Measurements from ENCODE around the gene ADAM29. TPM values are rescaled to one million over a fixed set of nuclear protein-coding genes. Genes with fewer than 3 reads are reported as not detected.
"Not testable (repeated sequence)": the region's sequence is repeated elsewhere in the genome, so short reads cannot be mapped to it uniquely, and the experiment has no call there.

Gene ADAM29
- not detected in 2 replicates for total RNA-seq

DNA sequence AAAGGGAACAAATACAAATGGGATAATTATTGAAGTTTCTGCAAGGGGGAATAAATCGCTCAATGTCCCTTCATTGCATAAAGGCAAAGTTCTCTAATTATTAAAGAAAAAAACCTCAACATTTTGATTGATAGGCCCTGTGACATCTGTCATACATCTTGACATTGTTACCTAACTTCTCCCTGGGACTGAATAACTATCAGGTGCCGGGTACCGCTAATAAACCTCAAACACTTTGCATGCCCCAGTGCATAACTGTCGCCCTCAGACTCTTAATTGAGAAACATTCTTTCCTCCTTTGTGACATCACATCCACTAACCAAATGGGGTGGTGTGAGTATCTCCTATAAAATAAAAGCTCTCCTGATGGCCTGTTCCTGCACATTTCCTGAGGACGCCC is at the start of gene ADAM29:
Gene ADAM29 (plus strand): TSS at position 301 of the 400 bp plus-strand sequence. CDS start 57,168 bp downstream, outside the sequence.
- Histone ChIP-seq H3K36me3 (ENCODE audit: control insufficient read depth, insufficient read depth, low read length) (no peaks in the 10 kb centered on the region), H3K4me3 (ENCODE audit: low read depth, low read length) (no peak within 1 kb of the TSS), H3K27me3 (ENCODE audit: control insufficient read depth, insufficient read depth, low read length) (no peaks in the 10 kb centered on the region)
- TF ChIP-seq, protein P1, sequence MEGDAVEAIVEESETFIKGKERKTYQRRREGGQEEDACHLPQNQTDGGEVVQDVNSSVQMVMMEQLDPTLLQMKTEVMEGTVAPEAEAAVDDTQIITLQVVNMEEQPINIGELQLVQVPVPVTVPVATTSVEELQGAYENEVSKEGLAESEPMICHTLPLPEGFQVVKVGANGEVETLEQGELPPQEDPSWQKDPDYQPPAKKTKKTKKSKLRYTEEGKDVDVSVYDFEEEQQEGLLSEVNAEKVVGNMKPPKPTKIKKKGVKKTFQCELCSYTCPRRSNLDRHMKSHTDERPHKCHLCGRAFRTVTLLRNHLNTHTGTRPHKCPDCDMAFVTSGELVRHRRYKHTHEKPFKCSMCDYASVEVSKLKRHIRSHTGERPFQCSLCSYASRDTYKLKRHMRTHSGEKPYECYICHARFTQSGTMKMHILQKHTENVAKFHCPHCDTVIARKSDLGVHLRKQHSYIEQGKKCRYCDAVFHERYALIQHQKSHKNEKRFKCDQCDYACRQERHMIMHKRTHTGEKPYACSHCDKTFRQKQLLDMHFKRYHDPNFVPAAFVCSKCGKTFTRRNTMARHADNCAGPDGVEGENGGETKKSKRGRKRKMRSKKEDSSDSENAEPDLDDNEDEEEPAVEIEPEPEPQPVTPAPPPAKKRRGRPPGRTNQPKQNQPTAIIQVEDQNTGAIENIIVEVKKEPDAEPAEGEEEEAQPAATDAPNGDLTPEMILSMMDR (IDR thresholded peaks at IDR 0.05; ENCODE audit: insufficient read depth, low read length, poor library complexity, severe bottlenecking), result no peak
- no peak for DNase-seq (ENCODE audit: low read depth)

DNA sequence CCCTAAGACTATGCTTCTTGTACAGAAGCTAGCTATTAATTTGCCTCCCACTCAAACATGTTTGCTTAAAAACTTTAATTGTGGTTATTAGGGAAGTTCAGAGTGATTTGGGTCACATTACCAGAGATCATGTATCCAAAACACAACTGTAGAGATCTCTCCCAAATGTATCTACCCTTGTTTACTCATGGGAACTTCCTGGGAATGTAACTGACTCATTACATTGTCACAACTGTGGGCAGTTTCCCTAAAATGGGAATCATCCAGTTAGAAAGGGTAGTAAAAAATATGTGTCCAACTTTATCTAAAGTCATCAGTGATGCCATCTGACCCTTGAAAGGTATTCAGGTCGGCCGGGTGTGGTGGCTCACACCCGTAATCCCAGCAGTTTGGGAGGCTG is 48.8 kb upstream of the ADAM29 start:
- no peaks in the 10 kb centered on the region for H3K27me3 ChIP-seq (ENCODE audit: control insufficient read depth, insufficient read depth, low read length)
- TF ChIP-seq, protein P1 (IDR thresholded peaks at IDR 0.05; ENCODE audit: insufficient read depth, low read length, poor library complexity, severe bottlenecking), result no peak
- DNase-seq (ENCODE audit: low read depth), result no peak
- H3K36me3 ChIP-seq (ENCODE audit: control insufficient read depth, insufficient read depth, low read length), result no peaks in the 10 kb centered on the region
- no peak overlapping the region for H3K4me3 ChIP-seq (ENCODE audit: low read depth, low read length)

DNA sequence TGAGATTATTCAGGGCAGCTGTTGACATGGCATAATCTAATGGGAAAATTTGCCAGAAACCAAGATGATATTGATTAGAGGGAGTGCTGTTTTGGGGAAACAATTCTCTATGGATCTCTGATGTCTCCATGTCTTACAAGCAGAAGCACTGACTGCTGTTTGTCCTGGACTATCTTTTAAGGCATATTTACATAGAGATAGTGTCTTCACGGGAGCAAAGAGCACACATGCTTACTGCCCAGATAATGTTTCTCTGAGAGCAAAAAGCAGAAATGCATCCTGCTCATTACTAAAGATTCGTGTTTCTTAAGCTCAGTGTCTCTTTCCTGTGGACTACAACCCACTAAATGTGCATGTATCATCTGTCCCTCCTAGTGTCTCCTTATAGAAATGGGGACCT is 47.8 kb upstream of the ADAM29 start:
- no peak overlapping the region for H3K4me3 ChIP-seq (ENCODE audit: low read depth, low read length)
- TF ChIP-seq, protein P1 (IDR thresholded peaks at IDR 0.05; ENCODE audit: insufficient read depth, low read length, poor library complexity, severe bottlenecking), result no peak
- no peaks in the 10 kb centered on the region for H3K36me3 ChIP-seq (ENCODE audit: control insufficient read depth, insufficient read depth, low read length)
- no peaks in the 10 kb centered on the region for H3K27me3 ChIP-seq (ENCODE audit: control insufficient read depth, insufficient read depth, low read length)
- DNase-seq (ENCODE audit: low read depth), result no peak

DNA sequence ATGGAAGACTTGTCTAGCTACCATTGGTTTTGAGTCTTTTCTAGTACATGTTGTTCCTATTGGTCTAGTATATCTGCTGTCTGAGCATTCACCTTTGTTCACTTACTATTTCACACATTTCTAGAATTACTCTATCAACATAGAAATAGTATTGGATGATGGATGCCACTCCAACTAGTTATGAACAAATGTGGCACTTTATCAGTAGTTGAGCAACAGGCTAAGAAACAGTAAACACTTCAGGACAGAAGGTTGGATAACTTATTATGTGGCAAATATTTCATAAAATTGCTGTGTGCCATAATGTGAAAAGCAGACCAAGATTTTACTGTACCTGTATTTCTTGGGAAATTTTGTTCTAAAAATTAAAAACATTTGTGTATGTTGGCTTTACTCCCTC is 46.8 kb upstream of the ADAM29 start:
- no peak overlapping the region for H3K4me3 ChIP-seq (ENCODE audit: low read depth, low read length)
- DNase-seq (ENCODE audit: low read depth), result no peak
- TF ChIP-seq, protein P1 (IDR thresholded peaks at IDR 0.05; ENCODE audit: insufficient read depth, low read length, poor library complexity, severe bottlenecking), result no peak
- H3K36me3 ChIP-seq (ENCODE audit: control insufficient read depth, insufficient read depth, low read length), result no peaks in the 10 kb centered on the region
- H3K27me3 ChIP-seq (ENCODE audit: control insufficient read depth, insufficient read depth, low read length), result no peaks in the 10 kb centered on the region

DNA sequence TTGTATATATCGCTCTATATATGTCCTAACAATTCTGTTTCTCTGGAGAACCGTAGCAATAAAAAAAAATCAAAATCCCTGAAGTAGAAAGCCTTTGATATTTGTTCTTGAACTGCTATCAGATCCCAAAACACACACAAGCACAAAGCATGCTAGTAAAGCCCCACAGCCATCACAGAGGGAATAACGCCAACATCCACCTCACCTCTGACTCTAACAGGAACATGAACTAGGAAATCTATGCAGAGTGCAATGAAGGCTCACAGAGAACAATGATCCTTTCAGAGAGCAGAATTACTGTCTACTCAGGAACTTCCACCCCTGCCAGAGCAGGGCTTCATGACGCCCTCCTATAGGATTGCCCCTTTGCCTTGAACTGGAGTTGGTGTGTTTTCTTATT is 45.0 kb upstream of the ADAM29 start:
- not testable (repeated sequence) for DNase-seq (ENCODE audit: low read depth); H3K27me3 ChIP-seq (ENCODE audit: control insufficient read depth, insufficient read depth, low read length); H3K4me3 ChIP-seq (ENCODE audit: low read depth, low read length); H3K36me3 ChIP-seq (ENCODE audit: control insufficient read depth, insufficient read depth, low read length)

DNA sequence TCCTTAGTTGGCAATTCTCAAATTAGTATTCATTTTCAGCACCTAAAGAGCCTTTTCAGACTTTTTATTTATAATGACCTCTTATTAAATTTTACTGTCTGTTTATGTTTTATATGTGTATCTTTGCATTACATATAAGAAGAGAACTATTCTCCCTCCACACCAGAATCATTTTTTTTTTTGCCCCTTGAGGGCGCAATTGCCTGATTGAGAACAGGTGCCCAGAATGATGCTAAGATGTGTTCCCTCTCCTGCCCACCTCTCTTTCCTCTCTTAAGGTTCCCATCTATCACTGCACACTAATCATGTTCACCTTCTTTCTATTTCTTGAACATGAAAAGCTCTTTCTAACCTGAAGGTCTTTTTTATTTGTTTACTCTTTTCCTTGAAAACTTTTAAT is 44.2 kb upstream of the ADAM29 start:
- TF ChIP-seq, protein P1 (IDR thresholded peaks at IDR 0.05; ENCODE audit: insufficient read depth, low read length, poor library complexity, severe bottlenecking), result peak; percentile 20
- Histone ChIP-seq H3K27me3 (ENCODE audit: control insufficient read depth, insufficient read depth, low read length) (no peaks in the 10 kb centered on the region), H3K36me3 (ENCODE audit: control insufficient read depth, insufficient read depth, low read length) (no peaks in the 10 kb centered on the region), H3K4me3 (ENCODE audit: low read depth, low read length) (no peak overlapping the region)
- no peak for DNase-seq (ENCODE audit: low read depth)

Measured in kidney epithelial cell (primary cell).